Mucosa of stomach (tissue), 1 donor: ENCODE measurements around the gene LTO1.

Experiments
- H3K27me3 ChIP-seq: one replicate; pipeline ENCODE4 v1.7.0; 2013; ENCODE audit warnings: mild to moderate bottlenecking, low read length; ENCODE audit not compliant: control insufficient read depth, insufficient read depth
- H3K36me3 ChIP-seq: one replicate; pipeline ENCODE4 v1.7.0; 2013; ENCODE audit warnings: low read length; ENCODE audit not compliant: control insufficient read depth, insufficient read depth
- H3K4me1 ChIP-seq: one replicate; pipeline ENCODE4 v1.7.0; 2013; ENCODE audit warnings: mild to moderate bottlenecking, low read length; ENCODE audit not compliant: control insufficient read depth, insufficient read depth
- H3K4me3 ChIP-seq: one replicate; pipeline ENCODE4 v1.7.0; 2013; ENCODE audit warnings: low read length
- H3K9ac ChIP-seq: one replicate; pipeline ENCODE4 v1.7.0; 2013; ENCODE audit warnings: mild to moderate bottlenecking, low read length, moderate library complexity
- H3K9me3 ChIP-seq: one replicate; pipeline ENCODE4 v1.7.0; 2013; ENCODE audit warnings: mild to moderate bottlenecking, low read length, moderate library complexity; ENCODE audit not compliant: control insufficient read depth
- donor health status: Pancreatic carcinoma.

The LTO1 gene

DNA sequence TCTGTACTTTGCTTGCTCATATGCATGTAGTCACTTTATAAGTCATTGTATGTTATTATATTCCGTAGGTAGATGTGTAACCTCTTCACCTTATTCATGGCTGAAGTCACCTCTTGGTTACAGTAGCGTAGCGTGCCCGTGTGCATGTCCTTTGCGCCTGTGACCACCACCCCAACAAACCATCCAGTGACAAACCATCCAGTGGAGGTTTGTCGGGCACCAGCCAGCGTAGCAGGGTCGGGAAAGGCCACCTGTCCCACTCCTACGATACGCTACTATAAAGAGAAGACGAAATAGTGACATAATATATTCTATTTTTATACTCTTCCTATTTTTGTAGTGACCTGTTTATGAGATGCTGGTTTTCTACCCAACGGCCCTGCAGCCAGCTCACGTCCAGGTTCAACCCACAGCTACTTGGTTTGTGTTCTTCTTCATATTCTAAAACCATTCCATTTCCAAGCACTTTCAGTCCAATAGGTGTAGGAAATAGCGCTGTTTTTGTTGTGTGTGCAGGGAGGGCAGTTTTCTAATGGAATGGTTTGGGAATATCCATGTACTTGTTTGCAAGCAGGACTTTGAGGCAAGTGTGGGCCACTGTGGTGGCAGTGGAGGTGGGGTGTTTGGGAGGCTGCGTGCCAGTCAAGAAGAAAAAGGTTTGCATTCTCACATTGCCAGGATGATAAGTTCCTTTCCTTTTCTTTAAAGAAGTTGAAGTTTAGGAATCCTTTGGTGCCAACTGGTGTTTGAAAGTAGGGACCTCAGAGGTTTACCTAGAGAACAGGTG is 23.1 kb downstream of the LTO1 start:
- Histone ChIP-seq H3K36me3 (peaks cover 8% of the 10 kb centered on the region), H3K27me3 (no peaks in the 10 kb centered on the region), H3K4me3 (no peak overlapping the region), H3K4me1 (peaks cover 11% of the 10 kb centered on the region), H3K9ac (no peak overlapping the region), H3K9me3 (no peaks in the 10 kb centered on the region)

- H3K9ac ChIP-seq = no peak overlapping the region
- H3K27me3 ChIP-seq = no peaks in the 10 kb centered on the region
- H3K9me3 ChIP-seq = no peaks in the 10 kb centered on the region
- H3K4me1 ChIP-seq = peaks cover 11% of the 10 kb centered on the region
- no peak overlapping the region for H3K4me3 ChIP-seq
- peaks cover 8% of the 10 kb centered on the region for H3K36me3 ChIP-seq
These were observed 24.3 kb downstream of the LTO1 start for GRCh38 chr11:69650832-69651344.

DNA sequence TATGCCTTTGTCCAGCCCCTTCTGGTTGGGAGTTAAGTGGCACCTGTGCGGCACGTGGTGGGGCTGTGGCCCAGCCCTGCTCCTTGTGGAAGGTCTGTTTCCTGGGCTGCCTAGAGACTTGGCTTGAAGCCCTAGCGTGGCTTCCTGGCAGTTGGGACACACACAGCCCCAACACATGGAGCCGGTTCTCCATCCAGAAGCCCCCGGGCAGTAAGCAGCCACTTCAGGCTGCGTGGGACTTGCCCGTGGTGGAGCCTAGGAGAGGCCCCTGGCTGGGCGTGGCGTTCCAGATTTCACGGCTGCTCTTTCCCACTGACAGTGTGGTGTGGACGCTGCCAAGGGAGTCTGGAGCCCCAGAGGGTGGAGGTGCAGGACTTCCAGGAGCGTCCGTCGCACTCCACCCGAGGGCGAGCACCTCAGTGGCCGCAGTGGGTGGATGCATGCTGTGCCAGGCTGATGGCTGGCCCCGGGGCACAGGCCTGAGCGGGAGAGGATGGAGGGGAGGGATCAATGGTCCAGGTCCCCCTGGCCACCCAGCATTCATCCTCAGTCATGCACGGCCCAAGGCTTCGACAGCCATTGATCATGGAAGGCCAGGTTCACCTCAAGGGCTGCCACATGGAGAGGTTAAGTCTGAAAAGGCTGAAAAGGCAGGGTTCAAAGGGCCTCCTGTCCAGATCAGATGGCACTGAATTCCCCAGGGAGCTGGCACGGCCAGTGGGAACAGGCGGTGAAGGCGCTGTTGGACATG is 24.9 kb downstream of the LTO1 start:
- no peaks in the 10 kb centered on the region for H3K9me3 ChIP-seq
- H3K4me3 ChIP-seq = no peak overlapping the region
- H3K36me3 ChIP-seq = peaks cover 8% of the 10 kb centered on the region
- no peak overlapping the region for H3K9ac ChIP-seq
- peaks cover 10% of the 10 kb centered on the region for H3K4me1 ChIP-seq
- H3K27me3 ChIP-seq = no peaks in the 10 kb centered on the region

GRCh38 chr11:69649576-69649900 is 25.6 kb downstream of the LTO1 start:
- Histone ChIP-seq H3K4me3 (no peak overlapping the region), H3K9ac (no peak overlapping the region), H3K4me1 (peaks cover 10% of the 10 kb centered on the region), H3K36me3 (peaks cover 10% of the 10 kb centered on the region), H3K27me3 (no peaks in the 10 kb centered on the region), H3K9me3 (no peaks in the 10 kb centered on the region)

GRCh38 chr11:69648679-69649575 is 26.2 kb downstream of the LTO1 start:
- Histone ChIP-seq H3K9me3 (no peaks in the 10 kb centered on the region), H3K4me1 (peaks cover 14% of the 10 kb centered on the region), H3K4me3 (no peak overlapping the region), H3K27me3 (no peaks in the 10 kb centered on the region), H3K36me3 (peaks cover 16% of the 10 kb centered on the region), H3K9ac (no peak overlapping the region)

DNA sequence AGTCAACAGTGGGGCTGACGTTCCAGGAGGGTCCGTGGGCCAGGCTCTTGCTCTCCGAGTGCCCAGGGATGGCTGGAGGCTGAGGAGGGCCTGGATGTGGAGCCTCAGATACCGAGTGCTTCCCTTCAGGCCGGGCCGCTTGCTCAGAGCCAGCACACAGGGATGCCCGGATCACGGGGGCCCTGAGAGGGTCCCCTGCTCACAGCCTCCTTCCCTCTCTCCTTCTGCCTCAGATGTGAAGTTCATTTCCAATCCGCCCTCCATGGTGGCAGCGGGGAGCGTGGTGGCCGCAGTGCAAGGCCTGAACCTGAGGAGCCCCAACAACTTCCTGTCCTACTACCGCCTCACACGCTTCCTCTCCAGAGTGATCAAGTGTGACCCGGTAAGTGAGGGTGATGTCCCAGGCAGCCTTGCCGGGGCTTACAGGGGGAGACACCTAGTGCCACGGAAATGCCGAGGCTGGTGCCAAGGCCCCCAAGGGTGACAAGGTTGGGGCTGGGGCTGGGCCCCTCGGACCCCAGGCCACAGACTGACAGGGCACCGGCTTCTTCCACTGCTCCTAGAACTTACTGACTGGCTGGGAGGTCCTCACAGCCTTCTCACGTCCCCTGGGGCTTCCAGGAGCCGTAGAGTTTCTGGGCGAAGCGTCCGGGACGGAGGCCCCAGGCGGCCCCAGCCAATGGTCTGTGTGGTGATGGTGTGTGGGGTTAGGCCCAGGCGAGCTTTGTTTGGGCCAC is 27.2 kb downstream of the LTO1 start:
- Histone ChIP-seq H3K9ac (no peak overlapping the region), H3K4me3 (no peak overlapping the region), H3K36me3 (peaks cover 21% of the 10 kb centered on the region), H3K27me3 (no peaks in the 10 kb centered on the region), H3K9me3 (no peaks in the 10 kb centered on the region), H3K4me1 (peaks cover 21% of the 10 kb centered on the region)

DNA sequence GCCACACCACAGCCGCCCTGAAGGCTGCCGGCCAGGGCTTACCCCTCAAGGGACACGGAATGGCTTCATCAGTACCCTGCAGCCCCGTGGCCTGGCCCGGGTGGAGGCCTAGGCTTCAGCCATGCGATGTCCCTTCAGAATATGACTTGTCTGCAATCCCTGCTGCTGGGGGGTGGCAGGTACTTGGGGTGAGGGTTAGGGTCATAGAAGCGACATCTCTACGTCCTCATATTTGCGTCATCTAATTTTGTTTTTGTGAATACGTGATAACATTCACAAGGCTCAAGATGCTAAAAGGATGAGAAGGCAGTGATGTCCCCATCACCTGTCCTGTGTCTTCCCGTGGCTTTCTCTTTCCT is 27.8 kb downstream of the LTO1 start:
- Histone ChIP-seq H3K9ac (no peak overlapping the region), H3K36me3 (peaks cover 21% of the 10 kb centered on the region), H3K4me3 (no peak overlapping the region), H3K4me1 (peaks cover 22% of the 10 kb centered on the region), H3K27me3 (no peaks in the 10 kb centered on the region), H3K9me3 (no peaks in the 10 kb centered on the region)

DNA sequence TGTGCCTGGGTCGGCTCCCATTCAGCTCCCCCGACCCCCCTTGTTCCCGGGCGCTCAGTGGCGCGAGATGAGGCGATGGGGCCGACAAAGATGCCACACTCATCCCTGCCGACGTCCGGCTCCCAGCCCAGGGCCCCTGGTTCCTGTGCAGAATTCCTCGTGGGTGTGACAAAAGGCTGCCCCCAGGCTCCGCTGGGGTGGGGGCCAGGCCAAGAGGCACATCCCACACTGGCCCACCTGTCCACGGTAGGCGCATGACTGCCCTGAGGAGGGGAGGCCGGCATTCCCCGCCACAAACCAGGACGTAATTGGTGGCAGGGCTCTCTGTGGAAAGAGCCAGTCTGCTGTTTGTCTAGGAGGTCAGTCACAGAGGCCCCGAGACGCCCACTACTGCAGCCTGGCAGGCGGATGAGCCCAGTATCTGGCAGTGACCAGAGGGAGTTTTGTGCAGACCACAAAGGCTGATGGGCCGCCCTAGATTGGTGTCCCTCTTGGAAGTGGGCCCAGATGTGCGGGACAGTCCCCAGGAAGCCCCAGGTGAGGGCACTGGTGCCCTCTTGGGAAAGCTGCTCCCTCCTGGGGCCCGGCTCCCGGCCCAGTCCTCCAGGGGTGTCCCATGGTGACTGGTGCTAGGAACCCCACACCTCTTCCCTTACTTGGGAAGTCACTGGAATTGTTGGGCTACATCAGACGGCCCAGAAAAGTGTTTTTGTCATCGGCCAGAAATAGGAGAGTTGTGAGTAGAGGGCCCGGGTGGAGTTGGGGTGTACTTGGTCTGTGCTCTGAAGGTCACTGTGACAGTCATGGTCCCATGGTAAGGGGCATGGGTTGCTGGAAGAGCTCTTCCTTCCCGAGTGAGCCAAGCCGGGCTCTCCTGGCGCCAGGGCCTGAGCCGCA is 28.4 kb downstream of the LTO1 start:
- Histone ChIP-seq H3K9ac (no peak overlapping the region), H3K36me3 (peaks cover 21% of the 10 kb centered on the region), H3K27me3 (no peaks in the 10 kb centered on the region), H3K4me3 (no peak overlapping the region), H3K9me3 (no peaks in the 10 kb centered on the region), H3K4me1 (peaks cover 22% of the 10 kb centered on the region)

GRCh38 chr11:69645801-69646492 is 29.2 kb downstream of the LTO1 start:
- peaks cover 21% of the 10 kb centered on the region for H3K36me3 ChIP-seq

GRCh38 chr11:69644962-69645675 is 30.0 kb downstream of the LTO1 start:
- H3K4me1 ChIP-seq = peaks cover 25% of the 10 kb centered on the region
- no peaks in the 10 kb centered on the region for H3K9me3 ChIP-seq
- H3K9ac ChIP-seq = no peak overlapping the region
- H3K36me3 ChIP-seq = peaks cover 21% of the 10 kb centered on the region
- no peaks in the 10 kb centered on the region for H3K27me3 ChIP-seq
- no peak overlapping the region for H3K4me3 ChIP-seq

More at GRCh38 chr11:69645801-69646492, 29.2 kb downstream of the LTO1 start:
- peaks cover 22% of the 10 kb centered on the region for H3K4me1 ChIP-seq
- no peaks in the 10 kb centered on the region for H3K27me3 ChIP-seq
- no peak overlapping the region for H3K4me3 ChIP-seq
- no peak overlapping the region for H3K9ac ChIP-seq
- no peaks in the 10 kb centered on the region for H3K9me3 ChIP-seq
